WTC11 (cell line): ENCODE results near the gene SPATA6.

Source experiments
- ATF6 ChIP-seq: sonication (generic); formaldehyde crosslinking; IDR thresholded peaks from 2 replicates; pipeline ENCODE4 v1.8.1; 2023; ENCODE audit warnings: mild to moderate bottlenecking, missing genetic modification reagents
- CREB1 ChIP-seq: sonication (generic); formaldehyde crosslinking; IDR thresholded peaks from 2 replicates; pipeline ENCODE4 v1.8.0; 2023; ENCODE audit warnings: mild to moderate bottlenecking, missing genetic modification reagents
- CTCF ChIP-seq: fragments of 200-600 bp; IDR thresholded peaks from 2 replicates; pipeline ENCODE4 v1.8.0; 2022; ENCODE audit warnings: antibody characterized with exemption
- MAX ChIP-seq: sonication (generic); formaldehyde crosslinking; IDR thresholded peaks from 2 replicates; pipeline ENCODE4 v1.8.0; 2022; ENCODE audit warnings: mild to moderate bottlenecking, missing genetic modification reagents
- MLX ChIP-seq: sonication (generic); formaldehyde crosslinking; IDR thresholded peaks from 2 replicates; pipeline ENCODE4 v1.8.1; 2023; ENCODE audit warnings: mild to moderate bottlenecking, missing genetic modification reagents, moderate library complexity
- MYBL2 ChIP-seq: sonication (generic); formaldehyde crosslinking; IDR thresholded peaks from 2 replicates; pipeline ENCODE4 v1.8.1; 2023; ENCODE audit warnings: mild to moderate bottlenecking, moderate library complexity, missing genetic modification reagents
- NFE2L1 ChIP-seq: sonication (generic); formaldehyde crosslinking; IDR thresholded peaks from 2 replicates; pipeline ENCODE4 v1.8.1; 2023; ENCODE audit warnings: missing genetic modification reagents
- NFYB ChIP-seq: sonication (generic); formaldehyde crosslinking; conservative IDR thresholded peaks from 2 replicates; pipeline ENCODE4 v1.8.0; 2022; ENCODE audit warnings: low read depth, missing genetic modification reagents
- NR1H2 ChIP-seq: sonication (generic); formaldehyde crosslinking; IDR thresholded peaks from 2 replicates; pipeline ENCODE4 v1.9.0; 2021; ENCODE audit warnings: mild to moderate bottlenecking, moderate library complexity, missing genetic modification reagents
- PRDM15 ChIP-seq: sonication (generic); formaldehyde crosslinking; IDR thresholded peaks from 2 replicates; pipeline ENCODE4 v1.8.0; 2022; ENCODE audit warnings: missing genetic modification reagents
- STAT6 ChIP-seq: sonication (generic); formaldehyde crosslinking; conservative IDR thresholded peaks from 2 replicates; pipeline ENCODE4 v1.8.1; 2023; ENCODE audit warnings: mild to moderate bottlenecking, low read depth, missing genetic modification reagents, moderate library complexity
- USF1 ChIP-seq: sonication (generic); formaldehyde crosslinking; IDR thresholded peaks from 2 replicates; pipeline ENCODE4 v1.8.0; 2022; ENCODE audit warnings: mild to moderate bottlenecking, missing genetic modification reagents
- USF2 ChIP-seq: sonication (generic); formaldehyde crosslinking; IDR thresholded peaks from 2 replicates; pipeline ENCODE4 v1.8.1; 2023; ENCODE audit warnings: mild to moderate bottlenecking, missing genetic modification reagents, moderate library complexity

GRCh38 chr1:48250572-48250971, 221.4 kb downstream of the SPATA6 start:
- TF ChIP-seq NFE2L1 (CRISPR knock-in tag) (no peak), CTCF (no peak), NFYB (CRISPR knock-in tag) (no peak), USF1 (CRISPR knock-in tag) (no peak), MLX (CRISPR knock-in tag) (no peak), CREB1 (CRISPR knock-in tag) (no peak), MAX (CRISPR knock-in tag) (no peak), ATF6 (CRISPR knock-in tag) (no peak), PRDM15 (CRISPR knock-in tag) (no peak), NR1H2 (no peak), USF2 (no peak), MYBL2 (CRISPR knock-in tag) (no peak), STAT6 (CRISPR knock-in tag) (no peak)
